ENCODE results near the gene UTP11.
A peak's percentile ranks its signal among the peaks of the same experiment; 100 is the strongest.
"Not testable (repeated sequence)": the region's sequence is repeated elsewhere in the genome, so short reads cannot be mapped to it uniquely, and the experiment has no call there.

The UTP11 gene

GRCh38 chr1:38028105-38028591, 15.6 kb downstream of the UTP11 start:
- DNase-seq: no peak

- no peak for DNase-seq
These were observed 16.1 kb downstream of the UTP11 start for GRCh38 chr1:38028671-38029070.

GRCh38 chr1:38029081-38029681, 16.6 kb downstream of the UTP11 start:
- no peak for DNase-seq

DNA sequence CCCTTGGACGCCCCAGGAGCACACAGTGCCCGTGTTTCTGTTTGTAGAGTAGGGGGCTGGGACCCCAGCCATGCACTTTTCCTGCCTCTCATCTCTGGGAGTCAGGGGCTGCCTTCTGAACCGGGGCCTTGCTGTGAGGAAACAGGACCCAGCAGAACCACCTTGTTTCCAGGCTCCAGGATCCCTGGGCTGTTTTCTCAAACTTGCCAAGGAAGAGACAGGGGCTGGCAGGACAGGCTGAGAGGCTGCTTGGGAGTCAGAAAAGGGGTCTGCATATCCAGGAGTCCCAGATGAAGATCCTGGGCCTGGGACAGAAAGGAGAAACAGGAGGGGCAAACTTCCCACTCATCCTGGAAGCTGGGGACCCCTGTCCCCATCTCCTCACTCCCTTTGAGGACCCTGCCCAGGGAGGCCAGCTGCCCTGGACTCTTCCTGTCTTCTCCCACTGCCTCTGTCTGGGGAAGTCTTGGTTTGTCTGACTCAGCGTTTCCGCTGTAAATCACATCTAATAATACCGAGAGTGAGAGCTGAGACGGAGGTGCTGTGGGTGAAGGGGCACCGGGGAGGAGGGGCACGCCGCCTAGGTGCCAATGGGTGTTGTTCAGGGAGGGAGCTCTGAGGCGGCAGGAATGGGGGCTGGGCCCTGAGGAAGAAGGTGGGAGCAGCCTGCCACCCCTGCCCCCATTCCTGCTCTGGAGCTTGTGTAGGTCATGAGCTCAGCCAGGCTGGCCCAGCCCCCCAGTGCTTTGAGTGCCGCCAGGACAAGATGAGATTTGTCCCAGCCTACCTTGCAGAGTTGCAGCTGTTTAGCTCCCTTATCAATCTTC, 17.4 kb downstream of the UTP11 start:
- DNase-seq: no peak

GRCh38 chr1:38030596-38031512, 18.3 kb downstream of the UTP11 start:
- no peak for DNase-seq

DNA sequence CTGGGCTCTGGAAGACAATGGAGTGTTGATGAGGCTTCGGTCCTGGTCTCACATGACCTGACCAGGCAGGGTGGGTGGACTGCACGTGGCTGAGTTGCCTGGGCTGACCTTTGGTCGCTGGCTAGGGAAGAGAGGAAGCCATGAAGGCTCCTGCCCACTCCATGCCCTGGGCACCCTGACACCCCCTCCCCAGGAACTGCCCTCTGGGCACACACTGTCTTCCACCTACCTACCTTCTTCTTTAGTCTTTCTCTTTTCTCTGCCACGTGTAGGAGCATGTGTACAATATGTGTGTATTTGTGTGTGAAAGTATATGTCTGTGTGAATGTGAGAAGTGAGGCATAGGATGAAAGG, 19.0 kb downstream of the UTP11 start:
- DNase-seq: no peak

- DNase-seq: not testable (repeated sequence)
These were observed 20.5 kb downstream of the UTP11 start for GRCh38 chr1:38032992-38033391.

GRCh38 chr1:38034871-38035270, 22.3 kb downstream of the UTP11 start:
- no peak for DNase-seq

DNA sequence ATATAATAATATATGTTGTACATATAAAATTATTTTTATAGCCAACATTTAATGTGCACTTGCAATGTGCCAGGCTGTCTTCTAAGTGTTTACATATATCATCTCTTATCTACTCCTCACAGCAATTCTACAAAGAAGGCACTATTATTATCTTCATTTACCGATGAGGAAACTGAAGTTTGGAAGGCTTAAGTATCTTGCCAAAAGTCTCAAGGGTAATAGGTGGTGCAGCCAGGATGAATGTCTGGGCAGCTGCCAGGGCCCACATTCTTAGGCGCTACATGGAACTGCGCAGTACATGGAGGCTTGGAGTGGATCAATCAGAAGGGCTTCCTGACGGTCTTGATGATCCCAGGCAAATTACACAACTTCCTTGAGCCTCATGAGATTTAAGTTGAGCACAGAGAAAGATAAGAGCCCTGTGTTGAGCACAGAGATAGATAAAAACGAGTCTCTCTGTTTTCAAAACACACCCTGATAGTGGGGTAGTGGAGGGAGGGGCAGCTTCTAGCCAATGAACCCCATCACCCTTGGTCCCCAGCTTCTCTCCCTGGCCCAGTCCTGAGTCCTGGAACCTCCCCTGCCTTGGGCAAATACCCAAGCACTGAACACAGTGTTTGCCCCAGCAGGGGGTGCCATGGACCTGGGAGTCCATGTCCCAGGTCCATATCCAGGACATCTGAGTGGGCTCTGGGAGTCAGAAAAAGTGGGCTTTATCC, 24.8 kb downstream of the UTP11 start:
- no peak for DNase-seq

GRCh38 chr1:38038861-38039260, 26.3 kb downstream of the UTP11 start:
- no peak for DNase-seq

DNA sequence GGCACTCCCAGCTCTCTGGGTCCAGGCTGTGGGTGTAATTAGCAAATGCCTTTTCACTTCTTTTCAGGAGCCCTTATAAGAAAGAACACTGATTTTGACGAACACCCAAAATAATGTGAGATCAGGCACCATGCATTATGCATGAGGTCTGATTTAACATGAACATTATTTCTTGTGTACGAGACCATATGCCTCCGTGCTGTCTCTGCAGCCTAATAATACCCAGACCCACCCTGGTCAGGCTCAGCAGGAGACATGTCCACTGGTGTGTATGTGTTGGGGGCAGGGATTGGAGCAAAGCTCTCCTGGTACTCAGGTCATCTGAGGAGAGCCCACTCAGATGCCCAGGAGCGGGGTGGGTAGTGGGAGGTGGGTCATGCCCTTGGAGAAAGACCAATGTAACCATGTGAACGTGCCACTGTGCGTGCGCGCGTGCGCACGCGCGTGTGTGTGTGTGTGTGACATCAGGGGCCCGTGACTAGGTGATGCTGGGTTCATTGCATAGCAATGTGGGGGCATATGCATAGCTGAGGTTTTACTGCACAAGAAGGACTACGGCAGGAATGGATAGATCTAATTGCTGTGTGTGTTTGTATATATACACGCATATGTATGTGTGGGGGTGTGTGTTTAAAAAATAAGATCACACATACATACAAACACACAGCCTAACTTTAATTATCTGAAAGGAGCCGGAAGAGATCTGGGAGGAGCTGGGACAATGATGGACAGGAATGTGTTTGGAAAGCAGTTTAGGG, 27.0 kb downstream of the UTP11 start:
- no peak for DNase-seq

DNA sequence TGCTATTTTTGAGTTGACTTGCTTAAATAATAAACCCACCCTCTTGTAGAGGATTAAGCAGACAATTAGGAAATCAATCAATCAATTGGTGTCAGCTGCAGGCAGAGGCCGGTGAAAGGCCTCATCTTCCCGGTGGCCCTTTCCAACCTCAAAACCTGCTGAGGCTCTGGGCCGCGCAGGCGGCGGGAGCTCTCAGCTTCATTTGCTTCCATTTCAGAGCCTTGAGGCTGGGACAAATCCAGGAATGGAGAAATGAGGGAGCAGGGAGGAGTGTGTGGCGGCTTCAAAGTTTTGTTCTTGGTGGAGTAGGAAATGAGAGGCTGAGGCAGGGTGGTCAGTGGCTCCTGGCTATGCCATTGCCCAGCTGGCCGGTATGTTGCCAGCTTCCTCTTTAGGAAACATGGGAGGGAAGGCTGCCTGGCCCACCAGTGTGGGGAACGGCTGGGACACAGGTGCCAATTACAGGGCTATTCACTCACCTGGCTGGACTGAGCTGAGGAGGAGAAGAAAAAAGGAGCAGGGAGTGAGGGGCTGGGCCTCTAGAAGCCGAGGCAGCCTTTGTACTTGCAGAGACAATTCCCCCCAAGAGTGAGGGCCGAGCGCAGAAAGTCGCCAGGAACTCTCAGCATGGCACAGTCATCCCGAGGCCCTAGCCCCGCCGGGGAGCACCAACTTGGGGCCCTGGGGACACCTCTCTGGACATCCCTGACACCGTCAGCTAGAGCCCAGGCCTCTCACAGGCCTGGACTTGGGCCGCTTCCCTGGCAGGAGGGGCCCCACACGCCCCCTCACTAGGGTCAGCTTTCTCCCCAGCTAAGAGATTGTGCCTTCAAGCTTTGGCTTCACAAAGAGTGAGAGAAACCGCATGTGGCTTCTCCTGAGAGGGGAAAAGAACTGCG, 29.7 kb downstream of the UTP11 start:
- DNase-seq: no peak

DNA sequence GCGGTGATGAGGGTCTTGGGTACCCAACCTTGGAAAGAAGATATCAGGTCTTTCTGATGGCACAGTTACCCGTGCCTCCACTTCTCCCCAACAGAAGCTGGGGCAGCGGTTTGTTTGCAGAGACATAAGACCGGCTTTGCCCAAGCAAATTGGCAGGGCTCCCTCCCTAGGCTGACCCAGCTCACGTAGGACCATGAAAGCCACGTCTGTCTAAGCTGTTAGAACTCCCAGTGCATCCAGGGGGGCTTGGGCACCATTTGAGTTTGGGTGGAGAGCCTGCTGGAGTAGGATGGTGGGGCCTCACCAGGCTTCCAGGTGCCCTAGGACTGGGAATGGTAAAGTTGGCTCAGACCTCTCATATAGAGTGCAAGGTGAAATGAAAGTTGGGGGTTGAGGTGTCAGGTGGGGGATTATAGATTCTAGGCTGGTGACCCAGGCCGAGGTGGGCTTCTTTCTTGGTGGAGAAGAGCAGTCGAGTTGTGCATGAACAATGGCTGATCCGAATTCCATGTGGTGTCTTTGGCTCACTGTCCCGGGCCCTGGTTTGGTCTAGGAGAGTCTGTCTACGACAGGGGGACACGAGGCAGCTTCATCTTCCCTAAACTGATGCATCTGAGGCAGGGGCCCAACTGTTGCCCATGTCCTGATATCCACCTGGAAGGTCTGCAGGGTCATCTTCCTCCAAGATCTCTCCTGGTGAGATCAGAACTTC, 30.7 kb downstream of the UTP11 start:
- DNase-seq: no peak

DNA sequence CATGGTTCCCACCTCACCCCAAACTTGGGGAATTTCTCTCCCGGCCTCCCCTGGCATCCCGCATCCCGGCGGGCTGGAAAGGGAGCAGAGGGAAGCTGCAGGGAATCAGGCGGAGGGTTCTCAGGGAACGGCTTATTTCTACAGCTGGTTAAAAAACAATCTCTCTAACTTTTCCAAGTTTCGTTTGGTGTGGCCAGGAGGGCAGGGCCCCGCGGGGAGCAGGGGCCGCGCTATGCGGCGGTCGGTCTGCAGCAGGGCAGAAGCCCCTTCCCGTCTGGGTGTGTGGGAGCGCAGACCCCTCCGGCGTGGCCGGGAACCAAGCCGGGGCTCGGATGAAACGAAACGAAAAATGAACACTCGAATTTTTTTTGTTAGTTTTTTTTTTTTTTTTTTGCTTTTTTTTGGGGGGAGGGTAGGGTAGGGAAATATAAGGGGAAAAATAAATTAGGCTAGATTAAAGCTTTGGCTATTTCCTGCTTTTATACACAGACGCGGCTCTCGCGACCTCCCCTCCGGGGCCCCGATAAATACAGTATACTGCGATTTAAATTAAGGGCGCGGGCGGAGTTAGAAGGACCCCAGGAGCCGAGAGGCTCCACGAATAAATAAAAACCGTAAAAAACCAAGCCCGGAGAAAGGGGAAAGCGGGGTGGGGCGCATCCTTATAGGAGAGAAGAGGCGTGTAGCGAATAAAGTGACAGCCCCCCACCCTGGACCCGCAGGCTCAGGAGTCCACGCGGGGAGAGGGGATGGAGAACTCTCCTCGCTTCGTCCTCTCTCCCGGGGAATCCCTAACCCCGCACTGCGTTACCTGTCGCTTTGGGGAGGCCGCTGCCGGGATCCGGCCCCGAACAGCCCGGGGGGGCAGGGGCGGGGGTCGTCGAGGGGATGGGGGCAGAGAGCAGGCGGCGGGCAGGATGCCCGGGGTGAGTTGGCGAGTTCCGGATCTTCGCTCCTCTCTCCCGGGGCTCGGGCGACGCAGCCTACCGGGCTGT, 32.0 kb downstream of the UTP11 start:
- peak in 1 of 6 experiments; percentile 12 for DNase-seq

DNA sequence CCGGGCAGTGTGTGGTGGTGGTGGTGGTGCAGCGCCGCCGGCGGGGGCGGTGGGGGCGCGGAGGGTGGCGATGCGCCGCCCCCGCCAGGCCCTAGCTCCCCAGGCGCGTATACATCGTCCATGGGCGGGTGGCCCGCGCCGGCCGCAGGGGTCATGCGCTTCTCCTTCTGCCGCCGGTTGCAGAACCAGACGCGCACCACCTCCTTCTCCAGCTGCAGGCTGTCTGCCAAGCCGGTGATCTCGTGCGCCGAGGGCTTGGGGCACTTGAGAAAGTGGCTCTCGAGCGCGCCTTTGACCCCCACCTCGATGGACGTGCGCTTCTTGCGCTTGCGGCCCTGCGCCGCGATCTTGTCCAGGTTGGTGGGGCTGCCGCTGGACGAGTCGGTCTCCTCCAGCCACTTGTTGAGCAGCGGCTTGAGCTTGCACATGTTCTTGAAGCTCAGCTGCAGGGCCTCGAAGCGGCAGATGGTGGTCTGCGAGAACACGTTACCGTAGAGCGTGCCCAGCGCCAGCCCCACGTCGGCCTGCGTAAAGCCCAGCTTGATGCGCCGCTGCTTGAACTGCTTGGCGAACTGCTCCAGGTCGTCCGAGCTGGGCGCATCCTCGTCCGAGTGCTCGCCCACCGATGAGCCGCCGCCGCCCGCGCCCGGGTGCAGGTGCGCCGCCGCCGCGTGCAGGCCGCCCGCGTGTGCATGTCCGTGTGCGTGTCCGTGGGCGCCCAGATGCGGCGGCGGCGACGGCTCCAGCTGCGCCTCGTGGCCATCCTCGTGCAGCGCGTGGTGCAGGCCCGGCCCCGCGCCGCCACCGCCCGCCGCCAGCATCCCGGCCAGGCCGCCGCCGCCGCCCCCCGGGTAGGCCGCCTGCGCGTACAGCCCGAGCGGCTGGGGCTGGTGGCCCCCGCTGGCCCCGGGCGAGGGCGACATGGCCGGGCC, 33.1 kb downstream of the UTP11 start:
- DNase-seq: no peak

- peak in 2 of 6 experiments; percentile 21 to 48 for DNase-seq
These were observed 33.9 kb downstream of the UTP11 start, which contains the start of gene POU3F1 for GRCh38 chr1:38046333-38046883. TSS of gene POU3F1 (minus strand) at chr1:38046793. CDS start at chr1:38046743, 50 bp downstream.

Measured in stimulated activated naive CD4-positive, alpha-beta T cell (primary cell).